ENCODE measurements around the gene PKP4. TPM values are rescaled to one million over a fixed set of nuclear protein-coding genes. Genes with fewer than 3 reads are reported as not detected.

PKP4 gene
- total RNA-seq, 3 donors from 2014 or later: 41.6 to 59.1 (median 51.1) TPM

- Histone ChIP-seq H3K4me3 (no peak overlapping the region), H3K4me1 (ENCODE audit: low read depth) (no peaks in the 10 kb centered on the region), H3K9me3 (no peaks in the 10 kb centered on the region), H3K36me3 (ENCODE audit: low read depth) (no peaks in the 10 kb centered on the region)
- intact Hi-C loops (cut with DNase I, micrococcal nuclease): no loop called here
- TF ChIP-seq CTCF (IDR thresholded peaks at IDR 0.05): no peak
- ATAC-seq (no peak), DNase-seq (no peak)
These were observed 122.1 kb downstream of the PKP4 start for GRCh38 chr2:158578703-158579330.

- no peak for ATAC-seq
- Histone ChIP-seq H3K36me3 (ENCODE audit: low read depth) (no peaks in the 10 kb centered on the region), H3K9me3 (no peaks in the 10 kb centered on the region), H3K4me1 (ENCODE audit: low read depth) (no peaks in the 10 kb centered on the region), H3K4me3 (no peak overlapping the region)
- no peak for DNase-seq
- no peak for TF ChIP-seq CTCF (IDR thresholded peaks at IDR 0.05)
- intact Hi-C loops (cut with DNase I, micrococcal nuclease): no loop called here
These were observed 123.2 kb downstream of the PKP4 start for GRCh38 chr2:158579928-158580327.

GRCh38 chr2:158580760-158581159, 124.0 kb downstream of the PKP4 start:
- H3K9me3 ChIP-seq: no peaks in the 10 kb centered on the region
- intact Hi-C loops (cut with DNase I, micrococcal nuclease): no loop called here
- DNase-seq (peak in 2 of 3 donors; percentile 7 to 30), ATAC-seq (no peak)
- no peak overlapping the region for H3K4me3 ChIP-seq
- no peaks in the 10 kb centered on the region for H3K4me1 ChIP-seq (ENCODE audit: low read depth)
- no peak for TF ChIP-seq CTCF (IDR thresholded peaks at IDR 0.05)
- no peaks in the 10 kb centered on the region for H3K36me3 ChIP-seq (ENCODE audit: low read depth)

- Histone ChIP-seq H3K4me3 (no peak overlapping the region), H3K36me3 (ENCODE audit: low read depth) (no peaks in the 10 kb centered on the region), H3K4me1 (ENCODE audit: low read depth) (no peaks in the 10 kb centered on the region), H3K9me3 (no peaks in the 10 kb centered on the region)
- ATAC-seq (no peak), DNase-seq (no peak)
- TF ChIP-seq CTCF (IDR thresholded peaks at IDR 0.05): no peak
- intact Hi-C loops (cut with DNase I, micrococcal nuclease): no loop called here
These were observed 125.9 kb downstream of the PKP4 start for GRCh38 chr2:158582670-158583069.

DNA sequence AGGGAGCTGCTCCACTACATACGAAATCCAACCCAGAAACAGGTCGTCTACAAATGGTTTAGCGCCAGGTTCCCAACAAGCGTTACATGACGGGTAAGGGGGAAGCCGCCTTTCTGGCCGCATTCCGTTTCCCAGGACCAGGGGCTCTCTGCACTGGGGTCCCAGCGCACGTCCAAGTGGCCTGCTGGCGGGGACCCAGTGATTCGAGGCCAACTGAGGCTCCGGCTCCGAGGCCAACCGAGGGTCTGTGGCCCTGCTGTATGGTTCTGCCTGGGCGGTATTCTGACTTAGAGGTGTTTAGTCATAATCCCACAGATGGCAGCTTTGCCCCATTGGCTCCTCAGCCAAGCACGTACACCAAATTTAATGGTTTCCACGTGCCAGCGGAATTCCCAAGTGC, 127.2 kb downstream of the PKP4 start:
- DNase-seq (no peak), ATAC-seq (no peak)
- intact Hi-C loops (cut with DNase I, micrococcal nuclease): no loop called here
- H3K36me3 ChIP-seq (ENCODE audit: low read depth): no peaks in the 10 kb centered on the region
- TF ChIP-seq CTCF (IDR thresholded peaks at IDR 0.05): no peak
- H3K4me1 ChIP-seq (ENCODE audit: low read depth): no peaks in the 10 kb centered on the region
- H3K4me3 ChIP-seq: no peak overlapping the region
- no peaks in the 10 kb centered on the region for H3K9me3 ChIP-seq

DNA sequence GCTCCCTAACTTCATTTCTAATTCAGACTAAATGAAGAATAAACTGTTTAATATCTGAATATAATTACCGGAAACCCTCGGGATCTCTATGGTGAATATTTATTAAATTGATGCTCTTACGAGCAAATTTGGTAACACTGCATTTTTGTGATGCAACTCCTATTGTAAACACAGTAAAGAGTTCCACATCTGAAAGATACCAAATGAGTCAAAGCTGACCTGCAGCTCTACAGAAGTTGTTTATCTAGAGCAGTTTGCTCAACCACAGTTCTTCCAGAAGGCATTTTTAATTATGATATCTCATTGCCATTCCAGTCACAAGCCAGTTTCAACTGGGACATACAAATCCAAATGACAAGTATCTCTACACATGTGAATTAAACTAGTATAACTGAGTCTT, 129.7 kb downstream of the PKP4 start:
- no peak for DNase-seq
- intact Hi-C loops (cut with DNase I, micrococcal nuclease): no loop called here
- Histone ChIP-seq H3K4me3 (no peak overlapping the region), H3K9me3 (no peaks in the 10 kb centered on the region), H3K4me1 (ENCODE audit: low read depth) (no peaks in the 10 kb centered on the region), H3K36me3 (ENCODE audit: low read depth) (no peaks in the 10 kb centered on the region)
- no peak for TF ChIP-seq CTCF (IDR thresholded peaks at IDR 0.05)
- ATAC-seq: no peak

Measured in mucosa of descending colon (tissue), 3 donors.